Fibroblast of lung (primary cell): ENCODE measurements around the gene LIPH. TPM values are rescaled to one million over a fixed set of nuclear protein-coding genes. Genes with fewer than 3 reads are reported as not detected.

ENCODE experiments used
- DNase-seq, 2 donors: peaks; one replicate each; pipeline versions ENCODE4 v3.0.0 to v3.0.0-alpha.2; 2010; ENCODE audit warnings: low read depth in 2 of 2
- H2AFZ ChIP-seq: 2 replicates; pipeline ENCODE4 v1.5.1; 2012; ENCODE audit warnings: low read length, control low read depth, inconsistent platforms
- H3K27ac ChIP-seq: 2 replicates; pipeline ENCODE4 v1.5.1; 2011; ENCODE audit warnings: low read length, control low read depth; ENCODE audit not compliant: insufficient read depth
- H3K27me3 ChIP-seq: 2 replicates; pipeline ENCODE4 v1.5.1; 2011; ENCODE audit warnings: mild to moderate bottlenecking, low read length; ENCODE audit not compliant: control insufficient read depth, insufficient read depth
- H3K36me3 ChIP-seq: 2 replicates; pipeline ENCODE4 v1.5.1; 2011; ENCODE audit warnings: low read length; ENCODE audit not compliant: control insufficient read depth, insufficient read depth
- H3K4me1 ChIP-seq: 2 replicates; pipeline ENCODE4 v1.5.1; 2011; ENCODE audit warnings: low read length; ENCODE audit not compliant: control insufficient read depth, insufficient read depth; ENCODE audit errors: extremely low read depth
- H3K4me2 ChIP-seq: 2 replicates; pipeline ENCODE4 v1.5.1; 2011; ENCODE audit warnings: low read length, control low read depth; ENCODE audit not compliant: insufficient read depth; ENCODE audit errors: extremely low read depth
- H3K4me3 ChIP-seq, 4 experiments: fragments of 200-600 bp in 1 of 4; sonication (generic) in 1 of 4; replicated peaks in 1 of 4; 2 replicates each; pipeline ENCODE4 v1.5.1; 2011 to 2016; ENCODE audit warnings: low read length in 4 of 4, low read depth in 3 of 4, mild to moderate bottlenecking in 3 of 4, control low read depth in 2 of 4, inconsistent platforms in 1 of 4, mixed read lengths in 1 of 4; ENCODE audit not compliant: insufficient read depth in 1 of 4; ENCODE audit errors: control extremely low read depth in 1 of 4
- H3K79me2 ChIP-seq: 2 replicates; pipeline ENCODE4 v1.5.1; 2012; ENCODE audit warnings: mild to moderate bottlenecking, low read length, inconsistent platforms; ENCODE audit not compliant: control insufficient read depth, insufficient read depth
- H3K9ac ChIP-seq: 2 replicates; pipeline ENCODE4 v1.5.1; 2011; ENCODE audit warnings: mild to moderate bottlenecking, low read length, control low read depth; ENCODE audit not compliant: insufficient read depth
- H3K9me3 ChIP-seq: 2 replicates; pipeline ENCODE4 v1.5.1; 2012; ENCODE audit warnings: low read depth, low read length; ENCODE audit not compliant: control insufficient read depth, insufficient read depth
- H4K20me1 ChIP-seq: 2 replicates; pipeline ENCODE4 v1.5.1; 2011; ENCODE audit warnings: low read length; ENCODE audit not compliant: control insufficient read depth, insufficient read depth; ENCODE audit errors: extremely low read depth
- EZH2 ChIP-seq: IDR thresholded peaks from 2 replicates; pipeline ENCODE4 v1.5.1; 2012; ENCODE audit warnings: low read length, control low read depth, mild to moderate bottlenecking; ENCODE audit errors: missing control alignments
- polyA plus RNA-seq, 2 donors: library from polyadenylated mRNA; depleted of rRNA in 1 of 2; stranded (reverse) in 1 of 2; unstranded in 1 of 2; fragments of >200 nt; gene quantifications; 2 replicates each; pipeline ENCODE4 v1.2.1, GENCODE V29; 2011 to 2012; ENCODE audit warnings: missing spikeins in 1 of 2
- total RNA-seq: library from RNA; depleted of rRNA; stranded (reverse); fragments of >200 nt; gene quantifications from 2 replicates; pipeline ENCODE4 v1.2.1, GENCODE V29; 2014
- TF ChIP-seq, protein P1 (sequence below), 2 donors: IDR thresholded peaks in 1 of 2; conservative IDR thresholded peaks in 1 of 2; 1 replicate in 1 of 2; 2 replicates in 1 of 2; pipeline ENCODE4 v1.5.1; 2011 to 2012; ENCODE audit warnings: low read length in 2 of 2, control low read depth in 1 of 2, inconsistent platforms in 1 of 2, low read depth in 1 of 2, mild to moderate bottlenecking in 1 of 2

LIPH gene
- total and polyA plus RNA-seq, 2 donors (not counting 1 experiment from before 2014, with no cell fraction given) = 0.32 TPM; not detected in 1

- Histone ChIP-seq H3K9ac (no peak overlapping the region), H3K9me3 (no peaks in the 10 kb centered on the region), H3K4me2 (no peak overlapping the region), H3K27ac (no peak overlapping the region), H3K4me1 (peaks cover 7% of the 10 kb centered on the region), H3K36me3 (no peaks in the 10 kb centered on the region), H3K79me2 (no peaks in the 10 kb centered on the region), H3K4me3 (no peak overlapping the region), H4K20me1 (no peaks in the 10 kb centered on the region), H3K27me3 (peaks cover 9% of the 10 kb centered on the region), H2AFZ (no peak overlapping the region)
- TF ChIP-seq, protein P1, sequence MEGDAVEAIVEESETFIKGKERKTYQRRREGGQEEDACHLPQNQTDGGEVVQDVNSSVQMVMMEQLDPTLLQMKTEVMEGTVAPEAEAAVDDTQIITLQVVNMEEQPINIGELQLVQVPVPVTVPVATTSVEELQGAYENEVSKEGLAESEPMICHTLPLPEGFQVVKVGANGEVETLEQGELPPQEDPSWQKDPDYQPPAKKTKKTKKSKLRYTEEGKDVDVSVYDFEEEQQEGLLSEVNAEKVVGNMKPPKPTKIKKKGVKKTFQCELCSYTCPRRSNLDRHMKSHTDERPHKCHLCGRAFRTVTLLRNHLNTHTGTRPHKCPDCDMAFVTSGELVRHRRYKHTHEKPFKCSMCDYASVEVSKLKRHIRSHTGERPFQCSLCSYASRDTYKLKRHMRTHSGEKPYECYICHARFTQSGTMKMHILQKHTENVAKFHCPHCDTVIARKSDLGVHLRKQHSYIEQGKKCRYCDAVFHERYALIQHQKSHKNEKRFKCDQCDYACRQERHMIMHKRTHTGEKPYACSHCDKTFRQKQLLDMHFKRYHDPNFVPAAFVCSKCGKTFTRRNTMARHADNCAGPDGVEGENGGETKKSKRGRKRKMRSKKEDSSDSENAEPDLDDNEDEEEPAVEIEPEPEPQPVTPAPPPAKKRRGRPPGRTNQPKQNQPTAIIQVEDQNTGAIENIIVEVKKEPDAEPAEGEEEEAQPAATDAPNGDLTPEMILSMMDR (conservative IDR thresholded peaks at IDR 0.05 in 1 of 2, IDR thresholded peaks at IDR 0.05 in 1 of 2; ENCODE audit: low read depth in 1 of 2, low read length in 2 of 2) = no peak
- TF ChIP-seq EZH2 = no peak
- DNase-seq = no peak
Measured at GRCh38 chr3:185561958-185562357, 9.6 kb upstream of the LIPH start.

GRCh38 chr3:185561374-185561943 is 9.1 kb upstream of the LIPH start:
- no peak overlapping the region for H2AFZ ChIP-seq
- no peak for DNase-seq
- H3K4me2 ChIP-seq = no peak overlapping the region
- no peak overlapping the region for H3K4me3 ChIP-seq
- no peaks in the 10 kb centered on the region for H3K36me3 ChIP-seq
- H3K79me2 ChIP-seq = no peaks in the 10 kb centered on the region
- peaks cover 7% of the 10 kb centered on the region for H3K4me1 ChIP-seq
- peaks cover 9% of the 10 kb centered on the region for H3K27me3 ChIP-seq
- no peaks in the 10 kb centered on the region for H3K9me3 ChIP-seq
- no peak for TF ChIP-seq EZH2
- TF ChIP-seq, protein P1 (conservative IDR thresholded peaks at IDR 0.05 in 1 of 2, IDR thresholded peaks at IDR 0.05 in 1 of 2; ENCODE audit: low read depth in 1 of 2, low read length in 2 of 2) = no peak
- H3K9ac ChIP-seq = no peak overlapping the region
- H3K27ac ChIP-seq = no peak overlapping the region
- H4K20me1 ChIP-seq = no peaks in the 10 kb centered on the region

DNA sequence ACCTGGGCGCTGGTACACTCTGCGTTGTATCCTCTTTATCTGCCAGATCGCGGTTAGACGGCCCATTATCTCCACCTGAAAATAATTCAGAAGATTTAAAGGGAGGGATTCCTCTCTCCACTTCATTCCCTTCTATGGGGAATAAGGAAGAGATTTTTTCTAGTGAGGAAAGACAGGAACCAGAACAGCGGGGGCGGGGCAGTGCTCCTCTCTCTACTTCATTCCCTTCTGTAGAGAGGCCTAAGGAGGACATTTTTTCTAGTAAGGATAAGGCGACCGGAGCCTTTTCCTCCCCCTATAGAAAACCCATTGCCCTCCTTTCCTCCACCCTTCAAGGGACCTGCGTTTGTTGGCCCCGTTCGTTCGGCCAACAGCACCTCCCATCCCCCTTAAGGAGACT is 8.3 kb upstream of the LIPH start:
- Histone ChIP-seq H3K4me3 (no peak overlapping the region), H3K9ac (no peak overlapping the region), H3K27me3 (peaks cover 9% of the 10 kb centered on the region), H2AFZ (no peak overlapping the region), H3K9me3 (no peaks in the 10 kb centered on the region), H3K27ac (no peak overlapping the region), H3K4me1 (peaks cover 7% of the 10 kb centered on the region), H3K36me3 (no peaks in the 10 kb centered on the region), H4K20me1 (no peaks in the 10 kb centered on the region), H3K4me2 (no peak overlapping the region), H3K79me2 (no peaks in the 10 kb centered on the region)
- DNase-seq = no peak
- no peak for TF ChIP-seq EZH2
- TF ChIP-seq, protein P1 (conservative IDR thresholded peaks at IDR 0.05 in 1 of 2, IDR thresholded peaks at IDR 0.05 in 1 of 2; ENCODE audit: low read depth in 1 of 2, low read length in 2 of 2) = no peak
